ENCODE measurements around the gene GGA1.

GGA1 gene

GRCh38 chr22:37657590-37658132 is 49.0 kb downstream of the GGA1 start:
- DNase-seq (ENCODE audit: low spot score) = no peak
- H3K27me3 ChIP-seq (ENCODE audit: insufficient read depth, poor library complexity, severe bottlenecking) = no peaks in the 10 kb centered on the region
- peak overlapping the region; percentile 74 for H3K4me3 ChIP-seq (ENCODE audit: severe bottlenecking)
- peaks cover 7% of the 10 kb centered on the region for H3K36me3 ChIP-seq (ENCODE audit: low read depth)
- no peaks in the 10 kb centered on the region for H3K9me3 ChIP-seq (ENCODE audit: severe bottlenecking)
- H3K4me1 ChIP-seq (ENCODE audit: insufficient read depth, poor library complexity, severe bottlenecking) = peaks cover 3% of the 10 kb centered on the region
- peak; percentile 17; the same call in 2 of the 3 replicates for ATAC-seq (ENCODE audit: low read depth)
- TF ChIP-seq, protein P1, sequence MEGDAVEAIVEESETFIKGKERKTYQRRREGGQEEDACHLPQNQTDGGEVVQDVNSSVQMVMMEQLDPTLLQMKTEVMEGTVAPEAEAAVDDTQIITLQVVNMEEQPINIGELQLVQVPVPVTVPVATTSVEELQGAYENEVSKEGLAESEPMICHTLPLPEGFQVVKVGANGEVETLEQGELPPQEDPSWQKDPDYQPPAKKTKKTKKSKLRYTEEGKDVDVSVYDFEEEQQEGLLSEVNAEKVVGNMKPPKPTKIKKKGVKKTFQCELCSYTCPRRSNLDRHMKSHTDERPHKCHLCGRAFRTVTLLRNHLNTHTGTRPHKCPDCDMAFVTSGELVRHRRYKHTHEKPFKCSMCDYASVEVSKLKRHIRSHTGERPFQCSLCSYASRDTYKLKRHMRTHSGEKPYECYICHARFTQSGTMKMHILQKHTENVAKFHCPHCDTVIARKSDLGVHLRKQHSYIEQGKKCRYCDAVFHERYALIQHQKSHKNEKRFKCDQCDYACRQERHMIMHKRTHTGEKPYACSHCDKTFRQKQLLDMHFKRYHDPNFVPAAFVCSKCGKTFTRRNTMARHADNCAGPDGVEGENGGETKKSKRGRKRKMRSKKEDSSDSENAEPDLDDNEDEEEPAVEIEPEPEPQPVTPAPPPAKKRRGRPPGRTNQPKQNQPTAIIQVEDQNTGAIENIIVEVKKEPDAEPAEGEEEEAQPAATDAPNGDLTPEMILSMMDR (IDR thresholded peaks at IDR 0.05; ENCODE audit: poor library complexity, severe bottlenecking) = no peak
- peak overlapping the region; percentile 37 for H3K27ac ChIP-seq (ENCODE audit: poor library complexity, severe bottlenecking)

- TF ChIP-seq, protein P1 (IDR thresholded peaks at IDR 0.05; ENCODE audit: poor library complexity, severe bottlenecking) = no peak
- ATAC-seq (ENCODE audit: low read depth) (peak; percentile 97), DNase-seq (ENCODE audit: low spot score) (peak; percentile 98)
- Histone ChIP-seq H3K4me1 (ENCODE audit: insufficient read depth, poor library complexity, severe bottlenecking) (peaks cover 3% of the 10 kb centered on the region), H3K27me3 (ENCODE audit: insufficient read depth, poor library complexity, severe bottlenecking) (no peaks in the 10 kb centered on the region), H3K9me3 (ENCODE audit: severe bottlenecking) (no peaks in the 10 kb centered on the region), H3K36me3 (ENCODE audit: low read depth) (peaks cover 1% of the 10 kb centered on the region), H3K27ac (ENCODE audit: poor library complexity, severe bottlenecking) (peak within 1 kb of the TSS; percentile 37), H3K4me3 (ENCODE audit: severe bottlenecking) (peak within 1 kb of the TSS; percentile 74)
Observed at GRCh38 chr22:37658133-37659065, 49.8 kb downstream of the GGA1 start, which contains the start of gene PDXP. Gene PDXP, plus strand, starts transcription at chr22:37658723. Its CDS starts 60 bp downstream, at chr22:37658783.

DNA sequence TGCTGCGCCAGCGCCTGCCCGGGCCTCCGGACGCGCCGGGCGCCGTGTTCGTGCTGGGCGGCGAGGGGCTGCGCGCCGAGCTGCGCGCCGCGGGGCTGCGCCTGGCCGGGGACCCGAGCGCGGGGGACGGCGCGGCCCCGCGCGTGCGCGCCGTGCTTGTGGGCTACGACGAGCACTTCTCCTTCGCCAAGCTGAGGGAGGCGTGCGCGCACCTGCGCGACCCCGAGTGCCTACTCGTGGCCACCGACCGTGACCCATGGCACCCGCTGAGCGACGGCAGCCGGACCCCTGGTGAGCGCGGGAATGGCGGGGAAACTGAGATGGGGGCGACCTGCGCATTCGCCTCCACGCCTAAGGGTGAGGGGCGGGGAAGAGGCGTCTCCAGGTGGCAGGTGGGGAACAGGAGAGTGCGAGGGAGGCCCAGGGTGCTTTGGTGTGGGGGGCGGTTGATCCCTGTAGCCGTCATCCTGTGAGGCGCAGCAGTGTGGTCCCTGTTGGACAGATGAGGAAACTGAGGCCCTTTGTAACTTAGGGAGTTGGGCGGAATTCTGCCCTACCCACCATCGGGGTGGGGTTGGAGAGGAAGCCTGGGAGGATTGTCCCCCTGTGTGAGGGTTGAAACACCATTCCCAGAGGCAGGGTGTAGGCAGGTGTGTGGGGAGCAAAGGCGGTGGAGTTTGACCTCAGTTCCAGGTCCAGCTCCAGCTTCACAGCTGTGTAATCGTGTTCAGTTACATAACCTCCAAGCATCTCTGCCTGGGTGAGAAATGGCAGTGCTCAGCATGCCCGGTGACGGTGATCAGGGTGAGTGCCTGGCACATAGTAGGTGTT is 50.6 kb downstream of the GGA1 start:
- no peak for ATAC-seq (ENCODE audit: low read depth)
- H3K36me3 ChIP-seq (ENCODE audit: low read depth) = no peaks in the 10 kb centered on the region
- H3K9me3 ChIP-seq (ENCODE audit: severe bottlenecking) = no peaks in the 10 kb centered on the region
- peak overlapping the region; percentile 74 for H3K4me3 ChIP-seq (ENCODE audit: severe bottlenecking)
- H3K27ac ChIP-seq (ENCODE audit: poor library complexity, severe bottlenecking) = peak overlapping the region; percentile 37
- H3K4me1 ChIP-seq (ENCODE audit: insufficient read depth, poor library complexity, severe bottlenecking) = peaks cover 3% of the 10 kb centered on the region
- no peak for DNase-seq (ENCODE audit: low spot score)
- TF ChIP-seq, protein P1 (IDR thresholded peaks at IDR 0.05; ENCODE audit: poor library complexity, severe bottlenecking) = no peak
- H3K27me3 ChIP-seq (ENCODE audit: insufficient read depth, poor library complexity, severe bottlenecking) = no peaks in the 10 kb centered on the region

DNA sequence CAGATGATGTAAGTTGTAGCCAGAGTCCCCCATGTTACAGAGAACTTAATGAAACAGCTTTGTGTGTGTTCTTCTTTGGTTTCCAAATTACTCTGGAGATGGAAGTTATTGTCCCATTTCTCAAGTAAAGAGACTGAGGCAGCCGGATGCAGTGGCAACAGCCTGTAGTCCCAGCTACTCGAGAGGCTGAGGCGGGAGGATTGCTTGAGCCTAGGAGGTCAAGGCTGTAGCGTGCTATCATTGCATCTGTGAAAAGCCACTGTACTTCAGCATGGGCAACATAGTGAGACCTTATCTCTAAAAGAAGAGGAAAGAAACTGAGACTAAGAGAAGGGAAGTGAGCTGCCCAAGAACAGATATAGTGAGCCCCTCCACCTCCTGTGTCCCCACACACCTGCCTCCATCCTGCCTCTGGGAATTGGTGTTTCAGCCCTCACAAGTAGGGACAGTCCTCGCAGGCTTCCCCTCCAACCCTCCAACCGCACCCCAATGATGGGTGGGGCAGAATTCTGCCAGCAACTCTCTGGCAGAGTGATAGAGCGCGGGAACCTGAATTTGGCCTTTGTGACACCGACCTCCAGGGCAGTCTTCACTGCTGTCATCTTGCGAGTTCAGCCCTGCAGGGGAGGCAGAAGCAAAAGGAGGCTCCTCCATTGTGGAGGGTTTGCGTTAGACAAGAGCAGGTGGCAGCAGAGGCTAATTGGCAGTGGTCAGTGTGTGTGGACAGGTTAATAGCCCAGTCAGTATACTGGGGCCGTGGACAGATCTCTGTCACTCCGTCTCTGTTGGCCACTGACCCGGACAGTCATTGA is 51.5 kb downstream of the GGA1 start:
- H3K27ac ChIP-seq (ENCODE audit: poor library complexity, severe bottlenecking) = no peak overlapping the region
- ATAC-seq (ENCODE audit: low read depth) = no peak

More for the DNA sequence above, 51.5 kb downstream of the GGA1 start:
- no peak for DNase-seq (ENCODE audit: low spot score)
- Histone ChIP-seq H3K4me1 (ENCODE audit: insufficient read depth, poor library complexity, severe bottlenecking) (peaks cover 3% of the 10 kb centered on the region), H3K36me3 (ENCODE audit: low read depth) (no peaks in the 10 kb centered on the region; the same call in 1 of the 2 replicates), H3K4me3 (ENCODE audit: severe bottlenecking) (peak overlapping the region; percentile 74), H3K27me3 (ENCODE audit: insufficient read depth, poor library complexity, severe bottlenecking) (no peaks in the 10 kb centered on the region), H3K9me3 (ENCODE audit: severe bottlenecking) (no peaks in the 10 kb centered on the region)
- TF ChIP-seq, protein P1 (IDR thresholded peaks at IDR 0.05; ENCODE audit: poor library complexity, severe bottlenecking) = no peak
